ENCODE measurements around the gene SERPINI1.

- TF ChIP-seq, protein P1, sequence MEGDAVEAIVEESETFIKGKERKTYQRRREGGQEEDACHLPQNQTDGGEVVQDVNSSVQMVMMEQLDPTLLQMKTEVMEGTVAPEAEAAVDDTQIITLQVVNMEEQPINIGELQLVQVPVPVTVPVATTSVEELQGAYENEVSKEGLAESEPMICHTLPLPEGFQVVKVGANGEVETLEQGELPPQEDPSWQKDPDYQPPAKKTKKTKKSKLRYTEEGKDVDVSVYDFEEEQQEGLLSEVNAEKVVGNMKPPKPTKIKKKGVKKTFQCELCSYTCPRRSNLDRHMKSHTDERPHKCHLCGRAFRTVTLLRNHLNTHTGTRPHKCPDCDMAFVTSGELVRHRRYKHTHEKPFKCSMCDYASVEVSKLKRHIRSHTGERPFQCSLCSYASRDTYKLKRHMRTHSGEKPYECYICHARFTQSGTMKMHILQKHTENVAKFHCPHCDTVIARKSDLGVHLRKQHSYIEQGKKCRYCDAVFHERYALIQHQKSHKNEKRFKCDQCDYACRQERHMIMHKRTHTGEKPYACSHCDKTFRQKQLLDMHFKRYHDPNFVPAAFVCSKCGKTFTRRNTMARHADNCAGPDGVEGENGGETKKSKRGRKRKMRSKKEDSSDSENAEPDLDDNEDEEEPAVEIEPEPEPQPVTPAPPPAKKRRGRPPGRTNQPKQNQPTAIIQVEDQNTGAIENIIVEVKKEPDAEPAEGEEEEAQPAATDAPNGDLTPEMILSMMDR (conservative IDR thresholded peaks at IDR 0.05): no peak
- TF ChIP-seq ZFX (IDR thresholded peaks at IDR 0.05): no peak
Measured at GRCh38 chr3:167810236-167810635, 74.7 kb downstream of the SERPINI1 start.

Data from C4-2B (cell line).